GM19395 (cell line): ENCODE results near the gene RNF20.
"Not testable (repeated sequence)": the region's sequence is repeated elsewhere in the genome, so short reads cannot be mapped to it uniquely, and the experiment has no call there.

ENCODE experiments used
- ATAC-seq: cut with Tn5 transposase; IDR thresholded peaks from one replicate; pipeline ENCODE4 v1.9.1; 2021; ENCODE audit warnings: mild to moderate bottlenecking, moderate library complexity; ENCODE audit not compliant: unreplicated experiment

RNF20 gene

GRCh38 chr9:101536351-101536750 is 2.7 kb downstream of the RNF20 start:
- no peak for ATAC-seq

- no peak for ATAC-seq
These were observed 3.3 kb downstream of the RNF20 start for GRCh38 chr9:101536938-101537337.

- ATAC-seq, result no peak
These were observed 6.4 kb downstream of the RNF20 start for GRCh38 chr9:101540069-101540468.

- no peak for ATAC-seq
These were observed 9.6 kb downstream of the RNF20 start for GRCh38 chr9:101543098-101543735.

GRCh38 chr9:101549472-101550098 is 15.9 kb downstream of the RNF20 start:
- not testable (repeated sequence) for ATAC-seq

- ATAC-seq, result no peak
These were observed 28.1 kb downstream of the RNF20 start for GRCh38 chr9:101561740-101562139.

GRCh38 chr9:101562966-101563365 is 29.3 kb downstream of the RNF20 start:
- no peak for ATAC-seq

GRCh38 chr9:101564252-101564651 is 30.6 kb downstream of the RNF20 start:
- no peak for ATAC-seq

GRCh38 chr9:101566904-101567724 is 33.5 kb downstream of the RNF20 start:
- peak; percentile 72 for ATAC-seq

GRCh38 chr9:101567725-101568350 is 34.2 kb downstream of the RNF20 start:
- no peak for ATAC-seq

GRCh38 chr9:101569741-101570501 is 36.3 kb downstream of the RNF20 start:
- ATAC-seq, result no peak

GRCh38 chr9:101571114-101571513 is 37.5 kb downstream of the RNF20 start:
- no peak for ATAC-seq

- no peak for ATAC-seq
These were observed 38.7 kb downstream of the RNF20 start for GRCh38 chr9:101572316-101572715.

GRCh38 chr9:101574731-101575333 is 41.2 kb downstream of the RNF20 start:
- ATAC-seq, result no peak

- ATAC-seq, result peak; percentile 74
These were observed 44.7 kb downstream of the RNF20 start for GRCh38 chr9:101578378-101578777.

GRCh38 chr9:101579711-101580545 is 46.3 kb downstream of the RNF20 start:
- ATAC-seq, result no peak

- ATAC-seq, result no peak
These were observed 48.9 kb downstream of the RNF20 start for GRCh38 chr9:101582553-101582952.

- no peak for ATAC-seq
These were observed 52.1 kb downstream of the RNF20 start for GRCh38 chr9:101585740-101586139.

- peak; percentile 91 for ATAC-seq
These were observed 53.0 kb downstream of the RNF20 start for GRCh38 chr9:101586651-101587050.
